B cell (primary cell): ENCODE measurements around the gene CENPA. TPM values are rescaled to one million over a fixed set of nuclear protein-coding genes. Genes with fewer than 3 reads are reported as not detected.

Experiments used
- ATAC-seq: fragments of 200-7000 bp; cut with Tn5 transposase; one replicate; pipeline ENCODE4 v1.10.0; 2021; ENCODE audit warnings: low read depth, mild to moderate bottlenecking, moderate number of reproducible peaks, moderate library complexity
- CTCF ChIA-PET: fragments of 350-600 bp; sonication (Branson Sonifier 250); formaldehyde crosslinking; loops from one replicate; lab custom pipeline; 2021; ENCODE audit warnings: antibody characterized with exemption, inconsistent platforms; lab: Charles Lee
- POLR2A ChIA-PET: fragments of 350-600 bp; sonication (Branson Sonifier 250); formaldehyde crosslinking; loops from one replicate; lab custom pipeline; 2021; ENCODE audit warnings: antibody characterized with exemption; lab: Charles Lee
- DNase-seq: peaks from one replicate; pipeline ENCODE4 v3.0.0; 2013
- H2AFZ ChIP-seq: 2 replicates; pipeline ENCODE4 v1.6.1; 2012; ENCODE audit warnings: mild to moderate bottlenecking, low read depth, low read length; ENCODE audit not compliant: insufficient read depth, poor library complexity, severe bottlenecking
- H3K27ac ChIP-seq, 2 donors: 1 replicate in 1 of 2; 2 replicates in 1 of 2; pipeline ENCODE4 v1.5.1; 2012 to 2013; ENCODE audit warnings: low read length in 2 of 2, mild to moderate bottlenecking in 2 of 2, moderate library complexity in 1 of 2
- H3K27me3 ChIP-seq, 4 experiments: fragments of 200-600 bp in 1 of 4; sonication (generic) in 1 of 4; replicated peaks in 1 of 4; 1 replicate in 2 of 4; 2 replicates in 2 of 4; pipeline versions ENCODE4 v1.6.1 to v1.7.0; 2013 to 2016; ENCODE audit warnings: low read length in 3 of 4, mild to moderate bottlenecking in 2 of 4, mixed read lengths in 1 of 4, moderate library complexity in 1 of 4; ENCODE audit not compliant: insufficient read depth in 4 of 4, control insufficient read depth in 3 of 4; ENCODE audit errors: control extremely low read depth in 1 of 4
- H3K36me3 ChIP-seq, 2 experiments: replicated peaks in 1 of 2; 1 replicate in 1 of 2; 2 replicates in 1 of 2; pipeline versions ENCODE4 v1.6.1 to v1.7.1; 2013; ENCODE audit warnings: low read length in 1 of 2; ENCODE audit not compliant: insufficient read depth in 2 of 2, control insufficient read depth in 1 of 2; ENCODE audit errors: control extremely low read depth in 1 of 2, extremely low read depth in 1 of 2
- H3K4me1 ChIP-seq, 2 donors: fragments of 200-600 bp in 1 of 2; sonication (generic) in 1 of 2; 1 replicate in 1 of 2; 2 replicates in 1 of 2; pipeline versions ENCODE4 v1.5.1 to v1.6.1; 2013 to 2017; ENCODE audit warnings: low read length in 2 of 2; ENCODE audit not compliant: control insufficient read depth in 2 of 2, insufficient read depth in 2 of 2
- H3K4me2 ChIP-seq: replicated peaks from 2 replicates; pipeline ENCODE3; 2012; ENCODE audit warnings: mild to moderate bottlenecking, low read depth, low read length; ENCODE audit not compliant: poor library complexity, severe bottlenecking
- H3K4me3 ChIP-seq, 5 experiments: fragments of 200-600 bp in 1 of 5; sonication (generic) in 1 of 5; 1 replicate in 3 of 5; 2 replicates in 2 of 5; pipeline versions ENCODE4 v1.5.1 to v1.7.0; 2011 to 2016; ENCODE audit warnings: low read length in 4 of 5, mild to moderate bottlenecking in 4 of 5, low read depth in 2 of 5, control low read depth in 1 of 5, moderate library complexity in 1 of 5; ENCODE audit not compliant: insufficient read depth in 1 of 5; ENCODE audit errors: control extremely low read depth in 1 of 5, extremely low read depth in 1 of 5
- H3K79me2 ChIP-seq: fragments of 200-600 bp; sonication (generic); one replicate; pipeline ENCODE4 v1.6.0; 2016; ENCODE audit warnings: low read length; ENCODE audit not compliant: control insufficient read depth, insufficient read depth
- H3K9ac ChIP-seq: fragments of 200-600 bp; sonication (generic); 2 replicates; pipeline ENCODE4 v1.6.1; 2017; ENCODE audit warnings: mild to moderate bottlenecking, low read length, moderate library complexity
- H3K9me3 ChIP-seq, 3 donors: one replicate each; pipeline versions ENCODE4 v1.6.1 to v1.7.1; 2013; ENCODE audit warnings: low read length in 2 of 3; ENCODE audit not compliant: control insufficient read depth in 2 of 3, insufficient read depth in 1 of 3; ENCODE audit errors: control extremely low read depth in 1 of 3
- H4K20me1 ChIP-seq: 2 replicates; pipeline ENCODE4 v1.6.0; 2012; ENCODE audit warnings: mild to moderate bottlenecking, low read length; ENCODE audit not compliant: insufficient read depth, control insufficient read depth, poor library complexity, severe bottlenecking
- H3K27ac Mint-ChIP-seq: one replicate; pipeline ENCODE4 v1.8.0; 2021; ENCODE audit warnings: mixed read lengths
- H3K27me3 Mint-ChIP-seq: one replicate; pipeline ENCODE4 v1.8.0; 2021; ENCODE audit warnings: mixed read lengths
- H3K4me1 Mint-ChIP-seq: one replicate; pipeline ENCODE4 v1.8.0; 2021; ENCODE audit warnings: mixed read lengths
- H3K4me3 Mint-ChIP-seq: one replicate; pipeline ENCODE4 v1.8.0; 2021; ENCODE audit warnings: mixed read lengths
- H3K9me3 Mint-ChIP-seq: one replicate; pipeline ENCODE4 v1.8.0; 2022; ENCODE audit warnings: mixed read lengths; ENCODE audit not compliant: insufficient read depth
- EZH2 ChIP-seq: IDR thresholded peaks from 2 replicates; pipeline ENCODE4 v1.6.1; 2012; ENCODE audit warnings: borderline replicate concordance, low read depth, mild to moderate bottlenecking, moderate library complexity, low read length; ENCODE audit not compliant: insufficient read depth, poor library complexity, severe bottlenecking
- WGBS: methylation state at CpG from one replicate; pipeline ENCODE4 v1.1.5; 2013; ENCODE audit warnings: missing lambda C conversion rate; ENCODE audit not compliant: insufficient coverage; 5-methylcytosine and 5-hydroxymethylcytosine counted together
- intact Hi-C: fragments of 100-400 bp; cut with micrococcal nuclease; formaldehyde crosslinking; loops from one replicate; pipeline ENCODE4 v1.10.0; 2022
- polyA plus RNA-seq: library from polyadenylated mRNA; depleted of rRNA; stranded (reverse); fragments of >200 nt; gene quantifications from 2 replicates; pipeline ENCODE4 v1.2.3, GENCODE V29; 2012
- total RNA-seq, 2 donors: library from RNA; stranded (reverse); fragments of 120-200 nt in 1 of 2; gene quantifications; 1 replicate in 1 of 2; 2 replicates in 1 of 2; pipeline versions ENCODE4 v1.2.3 to v1.2.4, GENCODE V29; 2013 to 2022
- TF ChIP-seq, protein P1 (sequence below): fragments of 200-600 bp; IDR thresholded peaks from one replicate; pipeline ENCODE4 v1.8.0; 2022; ENCODE audit warnings: antibody characterized with exemption, mild to moderate bottlenecking

Gene CENPA
- total and polyA plus RNA-seq, 2 donors (not counting 1 experiment from before 2014, with no cell fraction given), result 0.10 TPM; not detected in 1

DNA sequence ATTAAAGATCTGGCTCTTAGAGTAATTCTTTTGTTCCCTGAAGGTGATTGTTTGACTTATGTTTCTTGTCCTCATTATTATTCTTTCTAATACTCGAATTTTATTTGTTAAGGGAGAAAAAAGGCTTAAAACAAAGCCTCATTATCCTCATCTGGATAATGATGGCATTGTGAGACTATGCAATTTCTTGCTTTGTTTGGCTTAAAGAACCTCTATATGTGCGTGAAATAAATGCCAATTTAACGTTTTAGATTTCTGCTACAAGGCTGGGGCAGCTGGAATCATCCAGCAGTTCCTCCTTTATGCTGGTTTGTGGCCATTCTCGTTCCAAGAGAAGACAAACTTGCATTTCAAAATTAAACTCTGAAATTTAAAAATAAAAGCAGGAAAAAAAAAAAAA is 57.2 kb downstream of the CENPA start:
- ChIA-PET POLR2A (no interaction called here), CTCF (interaction anchor here (0.6 to 1.2 kb wide), 7 partner anchors 80 to 477 kb away, joined by 3 to 6 read pairs (median 4); no protein-coding TSS in a partner anchor)
- no peak overlapping the region for H3K27ac Mint-ChIP-seq
- Histone ChIP-seq H3K36me3 (no peaks in the 10 kb centered on the region), H3K4me3 (no peak overlapping the region), H3K4me1 (peaks cover 15 to 17% of the 10 kb centered on the region in 2 donors), H3K79me2 (no peaks in the 10 kb centered on the region), H3K27ac (no peak overlapping the region), H3K9me3 (no peaks in the 10 kb centered on the region), H4K20me1 (no peaks in the 10 kb centered on the region), H2AFZ (no peak overlapping the region), H3K27me3 (peaks cover 0 to 30% (median 26%) of the 10 kb centered on the region in 4 experiments), H3K4me2 (no peak overlapping the region), H3K9ac (no peak overlapping the region)
- no peaks in the 10 kb centered on the region for H3K9me3 Mint-ChIP-seq
- H3K27me3 Mint-ChIP-seq, result peaks cover 51% of the 10 kb centered on the region
- 75% methylated on average over 2 of the region's 4 CpGs for WGBS
- no peak for ATAC-seq
- no peak overlapping the region for H3K4me3 Mint-ChIP-seq
- no peak for DNase-seq
- TF ChIP-seq, protein P1, sequence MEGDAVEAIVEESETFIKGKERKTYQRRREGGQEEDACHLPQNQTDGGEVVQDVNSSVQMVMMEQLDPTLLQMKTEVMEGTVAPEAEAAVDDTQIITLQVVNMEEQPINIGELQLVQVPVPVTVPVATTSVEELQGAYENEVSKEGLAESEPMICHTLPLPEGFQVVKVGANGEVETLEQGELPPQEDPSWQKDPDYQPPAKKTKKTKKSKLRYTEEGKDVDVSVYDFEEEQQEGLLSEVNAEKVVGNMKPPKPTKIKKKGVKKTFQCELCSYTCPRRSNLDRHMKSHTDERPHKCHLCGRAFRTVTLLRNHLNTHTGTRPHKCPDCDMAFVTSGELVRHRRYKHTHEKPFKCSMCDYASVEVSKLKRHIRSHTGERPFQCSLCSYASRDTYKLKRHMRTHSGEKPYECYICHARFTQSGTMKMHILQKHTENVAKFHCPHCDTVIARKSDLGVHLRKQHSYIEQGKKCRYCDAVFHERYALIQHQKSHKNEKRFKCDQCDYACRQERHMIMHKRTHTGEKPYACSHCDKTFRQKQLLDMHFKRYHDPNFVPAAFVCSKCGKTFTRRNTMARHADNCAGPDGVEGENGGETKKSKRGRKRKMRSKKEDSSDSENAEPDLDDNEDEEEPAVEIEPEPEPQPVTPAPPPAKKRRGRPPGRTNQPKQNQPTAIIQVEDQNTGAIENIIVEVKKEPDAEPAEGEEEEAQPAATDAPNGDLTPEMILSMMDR, result no peak
- no peak for TF ChIP-seq EZH2
- H3K4me1 Mint-ChIP-seq, result peaks cover 11% of the 10 kb centered on the region
- intact Hi-C loops, result no loop called here

Other genes with a start within 250 kb of the CENPA start
- gene CIB4, start 144.7 kb upstream of the CENPA start, total RNA-seq, result not detected in 2 replicates
- gene CIB4, start 144.7 kb upstream of the CENPA start, polyA plus RNA-seq, result not detected in 2 replicates
- gene KCNK3, start 93.3 kb upstream of the CENPA start, total RNA-seq, result not detected in 2 replicates
- gene KCNK3, start 93.3 kb upstream of the CENPA start, polyA plus RNA-seq, result not detected in 2 replicates
- 13.3 and 15.2 TPM in 2 replicates for gene SLC35F6, start 21.8 kb upstream of the CENPA start, total RNA-seq
- 7.7 and 10.4 TPM in 2 replicates for gene SLC35F6, start 21.8 kb upstream of the CENPA start, polyA plus RNA-seq
- gene DPYSL5, start 62.1 kb downstream of the CENPA start, total RNA-seq, result not detected in 2 replicates
- not detected in 2 replicates for gene DPYSL5, start 62.1 kb downstream of the CENPA start, polyA plus RNA-seq
- gene MAPRE3, start 184.6 kb downstream of the CENPA start, total RNA-seq, result 5.4 and 7.1 TPM in 2 replicates
- 6.7 and 9.8 TPM in 2 replicates for gene MAPRE3, start 184.6 kb downstream of the CENPA start, polyA plus RNA-seq
- 91.1 and 97.0 TPM in 2 replicates for gene TMEM214, start 246.9 kb downstream of the CENPA start, total RNA-seq
- 68.6 and 80.1 TPM in 2 replicates for gene TMEM214, start 246.9 kb downstream of the CENPA start, polyA plus RNA-seq